GM12872 (cell line): ENCODE measurements around the gene ZNF611.

ENCODE experiments used
- CTCF ChIP-seq: IDR thresholded peaks from 3 replicates; pipeline ENCODE4 v1.5.1; 2011; ENCODE audit warnings: low read depth, mild to moderate bottlenecking, low read length, moderate library complexity; ENCODE audit not compliant: insufficient read depth

Gene ZNF611

GRCh38 chr19:52662631-52663030, 72.2 kb downstream of the ZNF611 start:
- TF ChIP-seq CTCF = no peak

DNA sequence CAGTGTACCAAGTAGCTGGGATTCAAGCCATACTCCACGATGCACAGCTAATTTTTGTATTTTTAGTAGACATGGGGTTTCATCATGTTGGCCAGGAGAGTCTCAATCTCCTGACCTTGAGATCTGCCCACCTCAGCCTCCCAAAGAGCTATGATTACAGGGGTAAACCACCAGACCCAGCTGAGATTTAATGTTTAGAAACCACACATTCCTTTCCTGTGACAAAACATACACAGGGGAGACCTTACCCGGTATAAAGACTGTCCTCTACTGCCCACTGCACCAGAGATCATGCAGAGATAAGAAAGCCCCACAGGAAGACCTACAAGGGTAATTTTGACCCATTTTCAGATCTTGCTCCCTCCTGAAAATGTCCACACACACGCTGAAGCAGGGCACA, 73.9 kb downstream of the ZNF611 start:
- no peak for TF ChIP-seq CTCF

DNA sequence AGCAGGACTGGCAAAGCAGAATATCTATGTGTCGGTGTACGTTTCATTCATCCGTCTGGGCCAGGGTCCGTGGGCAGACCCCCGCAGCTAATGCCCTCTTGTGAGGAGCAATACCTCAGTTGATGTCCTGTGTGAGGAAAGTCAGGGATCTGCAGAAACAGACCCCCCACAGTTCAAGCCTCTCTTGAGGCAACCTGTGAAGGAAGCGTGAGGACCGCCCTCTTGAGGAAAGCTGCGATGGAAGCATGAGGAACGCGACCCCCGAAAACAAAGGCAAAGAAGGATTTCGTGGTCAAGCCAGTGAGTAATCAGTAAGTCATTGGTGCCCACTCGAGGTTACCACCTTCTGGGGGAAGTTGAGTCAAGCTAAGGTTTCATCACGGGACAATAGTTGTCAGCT, 75.8 kb downstream of the ZNF611 start:
- no peak for TF ChIP-seq CTCF

- TF ChIP-seq CTCF = no peak
Measured at GRCh38 chr19:52658595-52658994, 76.2 kb downstream of the ZNF611 start.

DNA sequence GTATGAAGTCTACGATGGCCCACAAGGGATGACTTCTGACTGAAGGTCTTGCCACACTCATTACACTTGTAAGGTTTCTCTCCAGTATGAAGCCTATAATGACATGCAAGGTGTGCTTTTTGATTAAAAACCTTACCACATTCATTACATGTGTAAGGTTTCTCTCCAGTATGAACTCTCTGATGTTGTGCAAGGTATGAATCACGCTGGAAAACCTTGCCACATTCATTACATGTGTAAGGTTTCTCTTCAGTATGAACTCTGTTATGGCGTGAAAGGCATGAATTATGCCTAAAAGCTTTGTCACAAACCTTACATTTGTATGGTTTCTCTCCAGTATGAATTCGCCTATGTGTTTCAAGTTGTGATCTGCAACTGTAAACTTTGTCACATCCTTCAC, 81.7 kb downstream of the ZNF611 start:
- TF ChIP-seq CTCF = no peak
